ENCODE measurements around the gene ZNF420.

- TF ChIP-seq CTCF (IDR thresholded peaks at IDR 0.05; ENCODE audit: poor library complexity) (no peak), EZH2 (IDR thresholded peaks at IDR 0.05; ENCODE audit: borderline replicate concordance) (no peak), EZH2phosphoT487 (IDR thresholded peaks at IDR 0.05; ENCODE audit: low read depth, severe bottlenecking, unreplicated experiment) (no peak)
These were observed at the start of gene ZNF420 for GRCh38 chr19:37077934-37078716.
